ENCODE data around the gene ADCY9.
A peak's percentile ranks its signal among the peaks of the same experiment; 100 is the strongest.
"Not testable (repeated sequence)": the region's sequence is repeated elsewhere in the genome, so short reads cannot be mapped to it uniquely, and the experiment has no call there.

ADCY9 gene

DNA sequence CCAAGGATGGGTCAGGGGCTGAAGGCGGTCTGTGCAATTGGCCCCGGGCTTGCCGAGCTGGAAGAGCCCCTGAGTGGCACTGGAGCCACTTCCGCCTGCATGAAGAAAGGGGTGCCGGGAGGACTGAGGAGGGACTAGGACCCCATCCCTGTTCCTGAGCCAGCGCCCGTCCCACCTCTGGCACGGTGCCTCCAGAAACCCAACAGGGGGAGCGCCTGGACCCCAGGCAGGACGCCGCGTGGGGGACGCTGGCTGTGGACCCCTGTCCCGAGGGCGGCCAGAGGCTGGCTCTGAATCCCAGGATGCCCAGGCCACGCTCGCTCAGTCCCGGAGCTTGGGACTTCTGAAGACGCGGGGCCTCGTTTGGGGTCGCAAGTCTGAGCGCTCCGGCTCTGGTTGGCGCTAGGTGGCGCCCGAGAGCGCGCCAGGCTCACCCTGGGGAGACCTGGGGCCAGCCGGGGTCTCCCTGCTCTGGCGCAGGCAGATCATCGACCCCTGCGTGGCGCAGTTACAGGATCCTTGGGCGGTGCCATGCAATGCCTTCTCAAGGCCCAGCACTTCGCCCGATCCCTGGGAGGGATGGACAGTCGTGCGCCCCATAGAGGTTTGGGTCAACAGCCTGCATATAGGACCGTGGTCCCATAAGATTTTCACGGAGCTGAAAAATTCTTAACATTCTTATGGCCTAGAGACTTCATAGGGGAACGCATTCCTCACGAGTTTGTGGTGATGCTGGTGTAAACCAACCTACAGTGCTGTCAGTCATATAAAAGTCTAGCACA is 177.2 kb downstream of the ADCY9 start:
- ChIA-PET CTCF (interaction anchor here (0.6 to 2.1 kb wide), 11 partner anchors 9 to 461 kb away, joined by 3 to 10 read pairs (median 3); no protein-coding TSS in a partner anchor), POLR2A (no interaction called here)
- peak; percentile 83 for DNase-seq (ENCODE audit: extremely low spot score)
- TF ChIP-seq, protein P1, sequence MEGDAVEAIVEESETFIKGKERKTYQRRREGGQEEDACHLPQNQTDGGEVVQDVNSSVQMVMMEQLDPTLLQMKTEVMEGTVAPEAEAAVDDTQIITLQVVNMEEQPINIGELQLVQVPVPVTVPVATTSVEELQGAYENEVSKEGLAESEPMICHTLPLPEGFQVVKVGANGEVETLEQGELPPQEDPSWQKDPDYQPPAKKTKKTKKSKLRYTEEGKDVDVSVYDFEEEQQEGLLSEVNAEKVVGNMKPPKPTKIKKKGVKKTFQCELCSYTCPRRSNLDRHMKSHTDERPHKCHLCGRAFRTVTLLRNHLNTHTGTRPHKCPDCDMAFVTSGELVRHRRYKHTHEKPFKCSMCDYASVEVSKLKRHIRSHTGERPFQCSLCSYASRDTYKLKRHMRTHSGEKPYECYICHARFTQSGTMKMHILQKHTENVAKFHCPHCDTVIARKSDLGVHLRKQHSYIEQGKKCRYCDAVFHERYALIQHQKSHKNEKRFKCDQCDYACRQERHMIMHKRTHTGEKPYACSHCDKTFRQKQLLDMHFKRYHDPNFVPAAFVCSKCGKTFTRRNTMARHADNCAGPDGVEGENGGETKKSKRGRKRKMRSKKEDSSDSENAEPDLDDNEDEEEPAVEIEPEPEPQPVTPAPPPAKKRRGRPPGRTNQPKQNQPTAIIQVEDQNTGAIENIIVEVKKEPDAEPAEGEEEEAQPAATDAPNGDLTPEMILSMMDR (IDR thresholded peaks at IDR 0.05; ENCODE audit: control extremely low read depth, extremely low read depth, low read depth, missing control alignments) = peak; percentile 87

DNA sequence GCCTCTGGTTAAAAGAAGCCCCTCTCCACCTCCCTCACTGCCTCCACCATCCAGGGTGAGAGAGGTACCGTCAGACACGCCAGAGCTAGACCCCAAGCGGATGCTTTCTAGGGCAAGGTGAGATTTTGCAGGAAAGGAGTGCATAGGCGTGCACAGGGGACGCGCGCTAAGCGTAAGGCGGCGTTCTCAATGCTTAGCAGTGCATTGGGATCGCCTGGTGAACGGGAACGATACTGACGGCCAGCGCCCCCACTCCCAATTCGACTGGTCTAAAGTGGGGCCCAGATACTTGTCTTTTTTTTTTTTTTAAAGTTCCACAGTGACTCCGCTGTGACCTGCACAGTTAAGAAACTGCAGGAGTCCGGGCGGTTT is 177.8 kb downstream of the ADCY9 start:
- ChIA-PET POLR2A (no interaction called here), CTCF (interaction anchor here (0.6 to 2.2 kb wide), 8 partner anchors 10 to 462 kb away, joined by 3 to 10 read pairs (median 4); no protein-coding TSS in a partner anchor)
- DNase-seq (ENCODE audit: extremely low spot score) = no peak
- TF ChIP-seq, protein P1 (IDR thresholded peaks at IDR 0.05; ENCODE audit: control extremely low read depth, extremely low read depth, low read depth, missing control alignments) = no peak

DNA sequence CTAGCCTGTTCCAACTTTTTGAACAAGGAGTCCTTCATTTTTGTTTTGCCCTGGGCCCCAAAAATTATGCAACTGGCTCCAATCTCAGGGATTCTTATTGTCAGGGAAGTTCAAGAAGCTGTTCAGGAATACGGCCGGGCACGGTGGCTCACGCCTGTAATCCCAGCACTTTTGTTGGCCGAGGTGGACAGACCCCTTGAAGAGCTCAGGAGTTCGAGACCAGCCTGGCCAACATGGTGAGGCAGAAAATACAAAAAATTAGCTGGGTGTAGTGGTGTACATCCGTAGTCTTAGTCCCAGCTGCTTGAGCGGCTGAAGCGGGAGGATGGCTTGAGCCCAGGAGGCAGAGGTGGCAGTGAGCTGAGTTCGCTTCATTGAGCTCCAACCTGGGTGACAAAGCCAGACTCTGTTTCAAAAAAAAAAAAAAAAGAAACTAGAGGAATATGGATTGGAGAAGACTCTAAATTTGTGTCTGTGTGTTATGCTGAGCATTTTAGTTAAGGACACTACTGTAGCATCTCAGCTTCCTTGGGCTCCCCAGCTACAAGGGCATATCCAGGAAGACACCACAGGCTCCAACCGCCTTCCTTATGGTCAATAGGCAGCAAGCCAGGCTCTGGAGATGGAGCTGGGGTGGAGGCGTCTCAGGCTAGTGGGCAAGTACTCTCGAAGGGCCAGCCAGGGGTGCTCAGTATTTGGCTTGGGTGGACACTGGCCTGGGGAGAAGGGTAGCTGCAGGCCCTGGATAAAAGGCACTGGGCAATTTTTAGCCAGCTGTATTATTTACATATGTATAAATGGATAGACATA is 179.0 kb downstream of the ADCY9 start:
- TF ChIP-seq, protein P1 (IDR thresholded peaks at IDR 0.05; ENCODE audit: control extremely low read depth, extremely low read depth, low read depth, missing control alignments) = no peak
- POLR2A ChIA-PET = interaction anchor here (0.6 kb wide), 1 partner anchor 646 kb away, joined by 5 read pairs; no protein-coding TSS in a partner anchor
- no peak for DNase-seq (ENCODE audit: extremely low spot score)
- CTCF ChIA-PET = interaction anchor here (0.8 to 2.2 kb wide), 2 partner anchors 38 to 316 kb away, joined by 3 to 9 read pairs; no protein-coding TSS in a partner anchor

DNA sequence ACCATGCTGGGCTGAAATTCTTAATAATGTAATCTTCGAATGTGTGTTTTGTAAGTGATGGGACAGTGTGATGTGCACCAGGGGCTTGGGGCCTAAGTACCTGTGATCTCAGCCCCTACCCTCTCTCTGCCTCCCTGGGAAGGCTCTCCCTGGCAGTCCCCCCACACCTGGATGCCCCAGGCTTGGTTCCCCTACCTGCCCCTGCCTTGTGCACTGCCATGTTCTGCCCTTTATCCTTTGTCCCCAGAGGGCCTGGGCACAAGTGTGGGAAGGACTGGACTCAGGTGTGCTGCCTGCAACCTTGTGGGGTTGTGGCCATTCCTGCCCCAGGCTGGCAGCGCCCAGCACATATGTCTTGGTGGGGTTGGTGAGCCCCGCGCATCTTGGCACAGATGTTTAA is 180.3 kb downstream of the ADCY9 start:
- ChIA-PET POLR2A (no interaction called here), CTCF (no interaction called here)
- no peak for DNase-seq (ENCODE audit: extremely low spot score)
- TF ChIP-seq, protein P1 (IDR thresholded peaks at IDR 0.05; ENCODE audit: control extremely low read depth, extremely low read depth, low read depth, missing control alignments) = no peak

DNA sequence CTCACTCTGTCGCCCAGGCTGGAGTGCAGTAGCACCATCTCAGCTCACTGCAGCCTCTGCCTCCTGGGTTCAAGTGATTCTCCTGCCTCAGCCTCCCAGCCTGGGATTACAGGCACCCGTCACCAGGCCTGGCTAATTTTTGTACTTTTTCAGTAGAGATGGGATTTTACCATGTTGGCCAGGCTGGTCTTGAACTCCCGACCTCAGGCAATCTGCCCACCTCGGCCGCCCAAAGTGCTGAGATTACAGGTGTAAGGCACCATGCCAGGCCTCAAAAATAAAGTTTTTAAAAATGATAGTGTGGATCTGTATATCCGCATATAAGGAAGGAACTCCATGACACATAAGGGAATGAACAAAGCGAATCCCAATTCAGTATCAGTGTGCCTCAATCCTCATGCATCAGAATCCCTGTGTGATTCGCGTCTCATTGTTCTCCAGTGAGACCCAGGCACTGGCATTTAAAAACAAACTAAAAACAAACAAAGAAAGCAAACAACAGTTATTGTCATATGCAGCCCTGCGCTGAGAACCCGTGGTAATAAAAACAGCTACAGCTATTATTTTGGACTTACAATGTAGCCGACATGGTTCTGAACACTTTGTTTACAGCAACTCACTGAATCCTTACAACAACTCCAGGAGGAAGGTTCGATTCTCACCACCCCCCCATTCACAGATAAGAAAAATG is 181.6 kb downstream of the ADCY9 start:
- no peak for DNase-seq (ENCODE audit: extremely low spot score)
- CTCF ChIA-PET = no interaction called here
- POLR2A ChIA-PET = no interaction called here
- TF ChIP-seq, protein P1 (IDR thresholded peaks at IDR 0.05; ENCODE audit: control extremely low read depth, extremely low read depth, low read depth, missing control alignments) = no peak

DNA sequence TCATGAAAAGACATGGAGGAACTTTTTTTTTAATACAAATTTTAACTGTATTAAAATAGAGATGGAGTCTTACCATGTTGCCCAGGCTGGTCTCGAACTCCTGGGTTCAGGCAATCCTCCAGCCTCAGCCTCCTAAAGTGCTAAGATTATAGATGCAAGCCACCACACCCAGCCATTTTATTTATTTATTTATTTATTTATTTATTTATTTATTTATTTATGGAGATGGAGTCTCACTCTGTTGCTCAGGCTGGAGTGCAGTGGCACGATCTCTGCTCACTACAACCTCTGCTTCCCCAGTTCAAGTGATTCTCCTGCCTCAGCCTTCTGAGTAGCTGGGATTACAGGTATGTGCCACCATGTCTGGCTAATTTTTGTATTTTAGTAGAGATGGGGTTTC is 189.1 kb downstream of the ADCY9 start:
- POLR2A ChIA-PET; CTCF ChIA-PET; DNase-seq (ENCODE audit: extremely low spot score): not testable (repeated sequence)

Measured in GM10248 (cell line).